ENCODE results near the gene CENATAC. TPM values are rescaled to one million over a fixed set of nuclear protein-coding genes. Genes with fewer than 3 reads are reported as not detected.

CENATAC gene
- total and polyA plus RNA-seq, 9 of the 15 experiments (the other 6 are each of a cell fraction or from before 2014, with no cell fraction given) = 2.4 to 25.5 (median 13.7) TPM

DNA sequence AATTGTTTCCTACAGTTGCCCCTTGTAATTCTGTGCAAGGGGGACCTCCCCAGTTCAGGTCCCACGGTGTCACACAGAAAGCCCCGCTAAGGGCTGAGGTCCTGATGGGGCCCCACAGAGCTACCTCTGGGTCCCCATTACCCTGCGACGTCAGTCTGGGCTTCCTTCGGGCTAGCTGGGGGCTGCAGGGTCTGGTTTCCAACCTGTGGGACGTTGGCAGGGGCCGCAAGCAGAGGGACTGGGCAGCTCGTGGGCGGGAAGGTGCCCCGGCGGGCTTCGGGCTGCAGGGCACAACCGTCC, 32.0 kb downstream of the CENATAC start (continued):
- TF ChIP-seq, protein P1, sequence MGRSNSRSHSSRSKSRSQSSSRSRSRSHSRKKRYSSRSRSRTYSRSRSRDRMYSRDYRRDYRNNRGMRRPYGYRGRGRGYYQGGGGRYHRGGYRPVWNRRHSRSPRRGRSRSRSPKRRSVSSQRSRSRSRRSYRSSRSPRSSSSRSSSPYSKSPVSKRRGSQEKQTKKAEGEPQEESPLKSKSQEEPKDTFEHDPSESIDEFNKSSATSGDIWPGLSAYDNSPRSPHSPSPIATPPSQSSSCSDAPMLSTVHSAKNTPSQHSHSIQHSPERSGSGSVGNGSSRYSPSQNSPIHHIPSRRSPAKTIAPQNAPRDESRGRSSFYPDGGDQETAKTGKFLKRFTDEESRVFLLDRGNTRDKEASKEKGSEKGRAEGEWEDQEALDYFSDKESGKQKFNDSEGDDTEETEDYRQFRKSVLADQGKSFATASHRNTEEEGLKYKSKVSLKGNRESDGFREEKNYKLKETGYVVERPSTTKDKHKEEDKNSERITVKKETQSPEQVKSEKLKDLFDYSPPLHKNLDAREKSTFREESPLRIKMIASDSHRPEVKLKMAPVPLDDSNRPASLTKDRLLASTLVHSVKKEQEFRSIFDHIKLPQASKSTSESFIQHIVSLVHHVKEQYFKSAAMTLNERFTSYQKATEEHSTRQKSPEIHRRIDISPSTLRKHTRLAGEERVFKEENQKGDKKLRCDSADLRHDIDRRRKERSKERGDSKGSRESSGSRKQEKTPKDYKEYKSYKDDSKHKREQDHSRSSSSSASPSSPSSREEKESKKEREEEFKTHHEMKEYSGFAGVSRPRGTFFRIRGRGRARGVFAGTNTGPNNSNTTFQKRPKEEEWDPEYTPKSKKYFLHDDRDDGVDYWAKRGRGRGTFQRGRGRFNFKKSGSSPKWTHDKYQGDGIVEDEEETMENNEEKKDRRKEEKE (IDR thresholded peaks at IDR 0.05; ENCODE audit: borderline replicate concordance in 1 of 2, control insufficient read depth in 1 of 2, low read depth in 2 of 2, low read length in 1 of 2) = no peak
- TF ChIP-seq CREB1 (IDR thresholded peaks at IDR 0.05) (no peak), CREB1 (CRISPR knock-in tag; IDR thresholded peaks at IDR 0.05) (no peak), NR2C1 (IDR thresholded peaks at IDR 0.05) (no peak), NR2C1 (tag; IDR thresholded peaks at IDR 0.05) (no peak), SAP30 (IDR thresholded peaks at IDR 0.05; ENCODE audit: borderline replicate concordance, insufficient read depth, low read depth, low read length, poor library complexity, severe bottlenecking) (no peak), GATAD2A (IDR thresholded peaks at IDR 0.05) (no peak)
- TF ChIP-seq, protein P2, sequence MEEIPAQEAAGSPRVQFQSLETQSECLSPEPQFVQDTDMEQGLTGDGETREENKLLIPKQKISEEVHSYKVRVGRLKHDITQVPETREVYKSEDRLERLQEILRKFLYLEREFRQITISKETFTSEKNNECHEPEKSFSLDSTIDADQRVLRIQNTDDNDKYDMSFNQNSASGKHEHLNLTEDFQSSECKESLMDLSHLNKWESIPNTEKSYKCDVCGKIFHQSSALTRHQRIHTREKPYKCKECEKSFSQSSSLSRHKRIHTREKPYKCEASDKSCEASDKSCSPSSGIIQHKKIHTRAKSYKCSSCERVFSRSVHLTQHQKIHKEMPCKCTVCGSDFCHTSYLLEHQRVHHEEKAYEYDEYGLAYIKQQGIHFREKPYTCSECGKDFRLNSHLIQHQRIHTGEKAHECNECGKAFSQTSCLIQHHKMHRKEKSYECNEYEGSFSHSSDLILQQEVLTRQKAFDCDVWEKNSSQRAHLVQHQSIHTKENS (CRISPR knock-in tag; IDR thresholded peaks at IDR 0.05) = no peak
- TF ChIP-seq, protein P3, sequence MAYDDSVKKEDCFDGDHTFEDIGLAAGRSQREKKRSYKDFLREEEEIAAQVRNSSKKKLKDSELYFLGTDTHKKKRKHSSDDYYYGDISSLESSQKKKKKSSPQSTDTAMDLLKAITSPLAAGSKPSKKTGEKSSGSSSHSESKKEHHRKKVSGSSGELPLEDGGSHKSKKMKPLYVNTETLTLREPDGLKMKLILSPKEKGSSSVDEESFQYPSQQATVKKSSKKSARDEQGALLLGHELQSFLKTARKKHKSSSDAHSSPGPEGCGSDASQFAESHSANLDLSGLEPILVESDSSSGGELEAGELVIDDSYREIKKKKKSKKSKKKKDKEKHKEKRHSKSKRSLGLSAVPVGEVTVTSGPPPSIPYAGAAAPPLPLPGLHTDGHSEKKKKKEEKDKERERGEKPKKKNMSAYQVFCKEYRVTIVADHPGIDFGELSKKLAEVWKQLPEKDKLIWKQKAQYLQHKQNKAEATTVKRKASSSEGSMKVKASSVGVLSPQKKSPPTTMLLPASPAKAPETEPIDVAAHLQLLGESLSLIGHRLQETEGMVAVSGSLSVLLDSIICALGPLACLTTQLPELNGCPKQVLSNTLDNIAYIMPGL (CRISPR knock-in tag; IDR thresholded peaks at IDR 0.05) = no peak
- TF ChIP-seq, protein P4, sequence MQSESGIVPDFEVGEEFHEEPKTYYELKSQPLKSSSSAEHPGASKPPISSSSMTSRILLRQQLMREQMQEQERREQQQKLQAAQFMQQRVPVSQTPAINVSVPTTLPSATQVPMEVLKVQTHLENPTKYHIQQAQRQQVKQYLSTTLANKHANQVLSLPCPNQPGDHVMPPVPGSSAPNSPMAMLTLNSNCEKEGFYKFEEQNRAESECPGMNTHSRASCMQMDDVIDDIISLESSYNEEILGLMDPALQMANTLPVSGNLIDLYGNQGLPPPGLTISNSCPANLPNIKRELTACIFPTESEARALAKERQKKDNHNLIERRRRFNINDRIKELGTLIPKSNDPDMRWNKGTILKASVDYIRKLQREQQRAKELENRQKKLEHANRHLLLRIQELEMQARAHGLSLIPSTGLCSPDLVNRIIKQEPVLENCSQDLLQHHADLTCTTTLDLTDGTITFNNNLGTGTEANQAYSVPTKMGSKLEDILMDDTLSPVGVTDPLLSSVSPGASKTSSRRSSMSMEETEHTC (IDR thresholded peaks at IDR 0.05) = no peak
- TF ChIP-seq, protein P5, sequence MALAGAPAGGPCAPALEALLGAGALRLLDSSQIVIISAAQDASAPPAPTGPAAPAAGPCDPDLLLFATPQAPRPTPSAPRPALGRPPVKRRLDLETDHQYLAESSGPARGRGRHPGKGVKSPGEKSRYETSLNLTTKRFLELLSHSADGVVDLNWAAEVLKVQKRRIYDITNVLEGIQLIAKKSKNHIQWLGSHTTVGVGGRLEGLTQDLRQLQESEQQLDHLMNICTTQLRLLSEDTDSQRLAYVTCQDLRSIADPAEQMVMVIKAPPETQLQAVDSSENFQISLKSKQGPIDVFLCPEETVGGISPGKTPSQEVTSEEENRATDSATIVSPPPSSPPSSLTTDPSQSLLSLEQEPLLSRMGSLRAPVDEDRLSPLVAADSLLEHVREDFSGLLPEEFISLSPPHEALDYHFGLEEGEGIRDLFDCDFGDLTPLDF (CRISPR knock-in tag; IDR thresholded peaks at IDR 0.05) = 0 out of 2 replicates have a peak, but pooled peaks have one; percentile 14
- TF ChIP-seq, protein P6, sequence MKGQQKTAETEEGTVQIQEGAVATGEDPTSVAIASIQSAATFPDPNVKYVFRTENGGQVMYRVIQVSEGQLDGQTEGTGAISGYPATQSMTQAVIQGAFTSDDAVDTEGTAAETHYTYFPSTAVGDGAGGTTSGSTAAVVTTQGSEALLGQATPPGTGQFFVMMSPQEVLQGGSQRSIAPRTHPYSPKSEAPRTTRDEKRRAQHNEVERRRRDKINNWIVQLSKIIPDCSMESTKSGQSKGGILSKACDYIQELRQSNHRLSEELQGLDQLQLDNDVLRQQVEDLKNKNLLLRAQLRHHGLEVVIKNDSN (CRISPR knock-in tag; IDR thresholded peaks at IDR 0.05) = no peak
- TF ChIP-seq, protein P7, sequence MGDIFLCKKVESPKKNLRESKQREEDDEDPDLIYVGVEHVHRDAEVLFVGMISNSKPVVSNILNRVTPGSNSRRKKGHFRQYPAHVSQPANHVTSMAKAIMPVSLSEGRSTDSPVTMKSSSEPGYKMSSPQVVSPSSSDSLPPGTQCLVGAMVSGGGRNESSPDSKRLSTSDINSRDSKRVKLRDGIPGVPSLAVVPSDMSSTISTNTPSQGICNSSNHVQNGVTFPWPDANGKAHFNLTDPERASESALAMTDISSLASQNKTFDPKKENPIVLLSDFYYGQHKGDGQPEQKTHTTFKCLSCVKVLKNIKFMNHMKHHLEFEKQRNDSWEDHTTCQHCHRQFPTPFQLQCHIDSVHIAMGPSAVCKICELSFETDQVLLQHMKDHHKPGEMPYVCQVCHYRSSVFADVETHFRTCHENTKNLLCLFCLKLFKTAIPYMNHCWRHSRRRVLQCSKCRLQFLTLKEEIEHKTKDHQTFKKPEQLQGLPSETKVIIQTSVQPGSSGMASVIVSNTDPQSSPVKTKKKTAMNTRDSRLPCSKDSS (IDR thresholded peaks at IDR 0.05; ENCODE audit: low read depth, partially characterized antibody) = no peak
- TF ChIP-seq, protein P8, sequence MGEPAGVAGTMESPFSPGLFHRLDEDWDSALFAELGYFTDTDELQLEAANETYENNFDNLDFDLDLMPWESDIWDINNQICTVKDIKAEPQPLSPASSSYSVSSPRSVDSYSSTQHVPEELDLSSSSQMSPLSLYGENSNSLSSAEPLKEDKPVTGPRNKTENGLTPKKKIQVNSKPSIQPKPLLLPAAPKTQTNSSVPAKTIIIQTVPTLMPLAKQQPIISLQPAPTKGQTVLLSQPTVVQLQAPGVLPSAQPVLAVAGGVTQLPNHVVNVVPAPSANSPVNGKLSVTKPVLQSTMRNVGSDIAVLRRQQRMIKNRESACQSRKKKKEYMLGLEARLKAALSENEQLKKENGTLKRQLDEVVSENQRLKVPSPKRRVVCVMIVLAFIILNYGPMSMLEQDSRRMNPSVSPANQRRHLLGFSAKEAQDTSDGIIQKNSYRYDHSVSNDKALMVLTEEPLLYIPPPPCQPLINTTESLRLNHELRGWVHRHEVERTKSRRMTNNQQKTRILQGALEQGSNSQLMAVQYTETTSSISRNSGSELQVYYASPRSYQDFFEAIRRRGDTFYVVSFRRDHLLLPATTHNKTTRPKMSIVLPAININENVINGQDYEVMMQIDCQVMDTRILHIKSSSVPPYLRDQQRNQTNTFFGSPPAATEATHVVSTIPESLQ (CRISPR knock-in tag; IDR thresholded peaks at IDR 0.05) = no peak
